Prostate gland (tissue), 2 donors: Measurements from ENCODE around the gene SLC27A1. TPM values are rescaled to one million over a fixed set of nuclear protein-coding genes. Genes with fewer than 3 reads are reported as not detected.
A peak's percentile ranks its signal among the peaks of the same experiment; 100 is the strongest.

Source experiments
- DNase-seq: peaks from one replicate; pipeline ENCODE4 v3.0.0-alpha.2; 2019; ENCODE audit warnings: low spot score
- H3K27ac ChIP-seq, 2 donors: fragments of 200-600 bp; sonication (generic); 2 replicates each; pipeline ENCODE4 v1.5.1; 2017 to 2019
- H3K27me3 ChIP-seq: fragments of 200-600 bp; sonication (generic); replicated peaks from 2 replicates; pipeline ENCODE4 v1.5.1; 2019; ENCODE audit not compliant: insufficient read depth
- H3K36me3 ChIP-seq, 2 donors: fragments of 200-600 bp; sonication (generic); 1 replicate in 1 of 2; 2 replicates in 1 of 2; pipeline versions ENCODE4 v1.5.1 to v1.8.1; 2017 to 2019
- H3K4me1 ChIP-seq: fragments of 200-600 bp; sonication (generic); replicated peaks from 2 replicates; pipeline ENCODE4 v1.5.1; 2019
- H3K4me3 ChIP-seq, 2 donors: fragments of 200-600 bp; sonication (generic); 2 replicates each; pipeline ENCODE4 v1.5.1; 2017 to 2019
- H3K9me3 ChIP-seq: fragments of 200-600 bp; sonication (generic); 2 replicates; pipeline ENCODE4 v1.5.1; 2017
- POLR2A ChIP-seq: fragments of 450-650 bp; IDR thresholded peaks from one replicate; pipeline ENCODE4 v1.6.1; 2016; ENCODE audit warnings: antibody characterized with exemption, mild to moderate bottlenecking
- POLR2AphosphoS5 ChIP-seq: sonication (generic); formaldehyde crosslinking; IDR thresholded peaks from one replicate; pipeline ENCODE4 v1.6.1; 2017; ENCODE audit warnings: antibody characterized with exemption
- WGBS: methylation state at CpG from one replicate; pipeline ENCODE4 v1.1.5; 2018; 5-methylcytosine and 5-hydroxymethylcytosine counted together
- intact Hi-C: fragments of 100-400 bp; cut with DNase I; formaldehyde crosslinking; loops from one replicate; pipeline ENCODE4 v1.14.2; 2022
- total RNA-seq, 2 donors: library from RNA; depleted of rRNA; stranded (reverse); fragments of >200 nt; gene quantifications; one replicate each; pipeline ENCODE4 v1.1.0, GENCODE V29; 2016
- TF ChIP-seq, protein P1 (sequence below), 4 experiments: fragments of 200-600 bp in 2 of 4; fragments of 450-650 bp in 2 of 4; sonication (generic) in 2 of 4; IDR thresholded peaks; 1 replicate in 3 of 4; 2 replicates in 1 of 4; pipeline ENCODE4 v1.5.1; 2016 to 2019; ENCODE audit warnings: antibody characterized with exemption in 4 of 4, mild to moderate bottlenecking in 2 of 4, moderate library complexity in 2 of 4

Gene SLC27A1
- 10 to 100 TPM; 73.3 to 78.7 TPM for total RNA-seq

DNA sequence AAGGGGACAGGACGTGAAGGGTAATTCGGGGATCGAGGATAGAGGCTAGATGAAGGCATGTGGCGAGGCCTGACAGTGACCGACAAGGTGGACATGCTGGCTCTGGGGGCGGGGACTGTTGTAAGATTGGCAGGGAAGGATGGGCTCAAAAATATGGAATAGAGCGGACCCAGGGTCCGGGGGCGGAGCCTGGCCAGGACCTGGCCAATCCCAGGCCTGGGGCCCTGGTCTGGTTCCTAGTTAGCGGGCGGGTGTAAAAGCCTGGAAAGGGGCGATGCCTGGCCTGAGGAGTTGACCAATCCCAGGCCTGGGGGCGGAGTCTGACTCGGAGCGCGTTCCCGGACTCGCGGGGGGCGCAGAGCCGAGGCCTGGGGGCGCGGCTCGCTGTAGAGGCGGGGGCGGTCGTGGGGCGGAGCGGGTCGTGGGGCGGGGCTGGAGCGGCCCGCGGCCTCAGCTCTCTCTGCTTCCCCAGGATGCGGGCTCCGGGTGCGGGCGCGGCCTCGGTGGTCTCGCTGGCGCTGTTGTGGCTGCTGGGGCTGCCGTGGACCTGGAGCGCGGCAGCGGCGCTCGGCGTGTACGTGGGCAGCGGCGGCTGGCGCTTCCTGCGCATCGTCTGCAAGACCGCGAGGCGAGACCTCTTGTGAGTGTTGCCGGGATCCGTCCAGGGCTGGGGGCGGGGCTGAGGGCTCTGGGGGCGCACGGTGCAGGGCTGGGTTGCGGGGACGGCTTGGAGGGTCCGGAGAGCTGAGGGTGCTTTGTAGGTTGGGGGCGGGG lies at the start of gene SLC27A1:
Gene SLC27A1 (plus strand): TSS at position 457 of the 774 bp plus-strand sequence. CDS start 17 bp downstream, at position 474.
- TF ChIP-seq POLR2AphosphoS5 (peak; percentile 87), POLR2A (peak; percentile 81)
- TF ChIP-seq, protein P1, sequence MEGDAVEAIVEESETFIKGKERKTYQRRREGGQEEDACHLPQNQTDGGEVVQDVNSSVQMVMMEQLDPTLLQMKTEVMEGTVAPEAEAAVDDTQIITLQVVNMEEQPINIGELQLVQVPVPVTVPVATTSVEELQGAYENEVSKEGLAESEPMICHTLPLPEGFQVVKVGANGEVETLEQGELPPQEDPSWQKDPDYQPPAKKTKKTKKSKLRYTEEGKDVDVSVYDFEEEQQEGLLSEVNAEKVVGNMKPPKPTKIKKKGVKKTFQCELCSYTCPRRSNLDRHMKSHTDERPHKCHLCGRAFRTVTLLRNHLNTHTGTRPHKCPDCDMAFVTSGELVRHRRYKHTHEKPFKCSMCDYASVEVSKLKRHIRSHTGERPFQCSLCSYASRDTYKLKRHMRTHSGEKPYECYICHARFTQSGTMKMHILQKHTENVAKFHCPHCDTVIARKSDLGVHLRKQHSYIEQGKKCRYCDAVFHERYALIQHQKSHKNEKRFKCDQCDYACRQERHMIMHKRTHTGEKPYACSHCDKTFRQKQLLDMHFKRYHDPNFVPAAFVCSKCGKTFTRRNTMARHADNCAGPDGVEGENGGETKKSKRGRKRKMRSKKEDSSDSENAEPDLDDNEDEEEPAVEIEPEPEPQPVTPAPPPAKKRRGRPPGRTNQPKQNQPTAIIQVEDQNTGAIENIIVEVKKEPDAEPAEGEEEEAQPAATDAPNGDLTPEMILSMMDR (IDR thresholded peaks at IDR 0.05), result no peak
- Histone ChIP-seq H3K27me3 (no peaks in the 10 kb centered on the region), H3K4me3 (peak within 1 kb of the TSS; percentile 86 to 90), H3K4me1 (peaks cover 6% of the 10 kb centered on the region), H3K36me3 (no peaks in the 10 kb centered on the region), H3K9me3 (no peaks in the 10 kb centered on the region), H3K27ac (peak within 1 kb of the TSS; percentile 91 to 97)
- intact Hi-C loops, result loop anchor here (5.0 kb wide), 1 partner anchor 42 kb away; the partner anchor contains the start of gene PGLS
- WGBS, result under 1% methylated on average over 39 of the region's 67 CpGs
- DNase-seq, result peak; percentile 99

DNA sequence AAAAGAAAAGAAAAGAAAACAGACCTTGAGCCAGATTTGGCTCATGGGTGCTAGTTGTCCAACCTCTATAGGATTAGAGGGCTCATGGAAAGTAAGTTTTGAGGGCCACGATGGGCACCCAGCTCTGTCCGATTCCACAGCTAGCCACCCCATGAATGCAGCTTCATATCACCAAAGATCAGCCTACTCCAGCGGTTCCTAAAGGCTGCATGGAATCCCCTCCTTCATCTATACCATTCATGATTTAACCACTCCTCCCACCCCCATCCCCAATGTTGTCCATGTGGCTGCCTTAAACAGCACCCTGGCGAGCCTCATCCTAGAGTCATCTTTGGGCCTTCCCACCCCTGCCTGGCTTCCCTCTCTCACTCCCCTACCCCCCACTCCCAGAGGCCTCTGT lies 48.4 kb upstream of the SLC27A1 start:
- 96% methylated on average over 4 of the region's 4 CpGs for WGBS
- H3K4me3 ChIP-seq, result no peak overlapping the region
- H3K27ac ChIP-seq, result no peak overlapping the region
- intact Hi-C loops, result loop anchor here (2.0 kb wide), 1 partner anchor 47 kb away; no protein-coding TSS in a partner anchor
- H3K4me1 ChIP-seq, result peaks cover 5% of the 10 kb centered on the region
- TF ChIP-seq, protein P1 (IDR thresholded peaks at IDR 0.05), result no peak
- TF ChIP-seq POLR2AphosphoS5 (no peak), POLR2A (no peak)
- no peaks in the 10 kb centered on the region for H3K36me3 ChIP-seq
- no peaks in the 10 kb centered on the region for H3K27me3 ChIP-seq
- DNase-seq, result no peak
- H3K9me3 ChIP-seq, result no peaks in the 10 kb centered on the region

DNA sequence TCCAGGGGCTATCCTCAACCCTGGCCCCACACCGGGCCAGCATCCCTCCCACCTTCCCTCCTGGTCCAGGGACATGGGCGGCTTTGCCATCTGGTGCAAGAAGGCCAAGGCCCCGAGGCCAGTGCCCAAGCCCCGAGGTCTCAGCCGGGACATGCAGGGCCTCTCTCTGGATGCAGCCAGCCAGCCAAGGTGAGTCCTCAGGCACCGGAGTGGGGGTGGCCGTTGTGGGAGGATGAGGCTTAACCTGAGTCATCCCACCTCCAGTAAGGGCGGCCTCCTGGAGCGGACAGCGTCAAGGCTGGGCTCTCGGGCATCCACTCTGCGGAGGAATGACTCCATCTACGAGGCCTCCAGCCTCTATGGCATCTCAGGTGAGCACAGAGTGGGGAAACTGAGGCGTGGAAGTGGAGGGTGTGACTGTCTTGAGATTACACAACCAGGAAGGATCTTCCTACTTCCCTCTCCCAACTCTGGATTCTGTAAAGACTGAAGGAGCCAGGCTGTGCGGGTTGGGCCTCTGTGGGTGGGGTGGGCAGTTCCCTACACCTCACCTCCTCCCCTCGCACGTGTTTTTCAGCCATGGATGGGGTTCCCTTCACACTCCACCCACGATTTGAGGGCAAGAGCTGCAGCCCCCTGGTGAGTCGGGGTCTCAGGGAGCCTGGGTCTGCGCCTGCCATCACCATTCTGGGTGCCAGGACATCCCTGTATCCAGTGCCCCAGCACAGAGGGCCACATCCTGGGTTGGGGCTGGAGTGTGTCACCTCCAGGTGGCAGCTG lies 46.7 kb upstream of the SLC27A1 start:
- no peak for TF ChIP-seq POLR2AphosphoS5
- TF ChIP-seq, protein P1 (IDR thresholded peaks at IDR 0.05), result no peak
- no peak for TF ChIP-seq POLR2A
- WGBS, result 92% methylated on average over 20 of the region's 20 CpGs
- Histone ChIP-seq H3K36me3 (no peaks in the 10 kb centered on the region), H3K4me1 (peaks cover 5% of the 10 kb centered on the region), H3K27ac (no peak overlapping the region), H3K4me3 (no peak overlapping the region), H3K9me3 (no peaks in the 10 kb centered on the region), H3K27me3 (no peaks in the 10 kb centered on the region)
- intact Hi-C loops, result loop anchor here (2.0 kb wide), 1 partner anchor 45 kb away; no protein-coding TSS in a partner anchor
- DNase-seq, result no peak

DNA sequence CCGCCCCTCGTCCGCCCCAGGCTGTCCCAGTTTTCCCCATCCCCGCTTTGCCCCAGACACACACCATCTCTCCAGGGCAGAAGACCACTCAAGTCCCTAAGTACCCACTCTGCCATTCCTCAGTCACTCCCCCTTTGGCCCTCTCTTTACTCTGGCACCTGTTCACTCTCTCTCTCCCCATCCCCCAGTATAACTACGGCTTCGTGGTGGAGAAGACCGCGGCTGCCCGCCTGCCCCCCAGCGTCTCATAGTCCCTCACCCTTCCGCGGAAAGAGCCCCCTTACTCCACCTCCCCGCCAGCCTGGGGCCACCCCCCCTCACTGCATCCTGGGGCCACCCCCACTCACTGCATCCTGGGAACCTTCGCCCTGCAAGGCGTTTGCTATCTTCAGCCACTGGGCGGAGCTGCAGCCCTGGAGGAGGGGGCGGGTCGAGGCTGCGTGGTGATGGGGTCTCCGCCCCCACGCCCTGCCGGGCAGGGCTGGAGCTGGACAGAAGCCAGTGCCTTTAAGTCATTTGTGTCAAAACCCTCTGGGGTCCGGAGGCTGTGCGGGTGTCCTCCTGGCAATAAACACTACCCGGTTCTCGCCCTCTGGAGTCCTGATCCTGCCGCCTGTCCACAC lies 45.5 kb upstream of the SLC27A1 start:
- WGBS, result 36% methylated on average over 27 of the region's 27 CpGs
- Histone ChIP-seq H3K27me3 (no peaks in the 10 kb centered on the region), H3K4me3 (no peak overlapping the region), H3K9me3 (no peaks in the 10 kb centered on the region), H3K4me1 (peaks cover 5% of the 10 kb centered on the region), H3K27ac (no peak overlapping the region), H3K36me3 (no peaks in the 10 kb centered on the region)
- no peak for DNase-seq
- intact Hi-C loops, result no loop called here
- no peak for TF ChIP-seq POLR2A
- TF ChIP-seq, protein P1 (IDR thresholded peaks at IDR 0.05), result peak in 2 of 4 experiments; percentile 8 to 36
- TF ChIP-seq POLR2AphosphoS5, result no peak
